ENCODE data around the gene CRTAC1.

DNA sequence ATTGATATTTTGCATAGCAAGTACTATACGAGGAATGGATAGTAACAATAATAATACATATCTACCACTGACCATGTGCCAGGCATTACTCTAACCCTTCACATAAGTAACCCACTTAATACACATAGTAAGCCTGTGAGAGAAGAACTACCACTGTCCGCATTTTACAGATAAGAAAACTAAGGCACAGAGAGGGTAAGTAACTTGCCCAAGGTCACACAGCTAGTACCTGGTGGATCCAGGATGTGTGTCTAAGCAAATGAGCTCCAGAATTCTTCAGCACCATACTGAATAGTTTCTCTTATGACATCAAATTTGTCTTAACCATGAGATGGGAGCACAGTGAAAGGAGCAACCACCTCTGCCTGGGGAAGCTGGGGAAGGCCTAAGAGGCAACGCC lies 10.2 kb downstream of the CRTAC1 start:
- no peak for TF ChIP-seq GATAD2B (conservative IDR thresholded peaks at IDR 0.05; ENCODE audit: low read depth)
- TF ChIP-seq, protein P1, sequence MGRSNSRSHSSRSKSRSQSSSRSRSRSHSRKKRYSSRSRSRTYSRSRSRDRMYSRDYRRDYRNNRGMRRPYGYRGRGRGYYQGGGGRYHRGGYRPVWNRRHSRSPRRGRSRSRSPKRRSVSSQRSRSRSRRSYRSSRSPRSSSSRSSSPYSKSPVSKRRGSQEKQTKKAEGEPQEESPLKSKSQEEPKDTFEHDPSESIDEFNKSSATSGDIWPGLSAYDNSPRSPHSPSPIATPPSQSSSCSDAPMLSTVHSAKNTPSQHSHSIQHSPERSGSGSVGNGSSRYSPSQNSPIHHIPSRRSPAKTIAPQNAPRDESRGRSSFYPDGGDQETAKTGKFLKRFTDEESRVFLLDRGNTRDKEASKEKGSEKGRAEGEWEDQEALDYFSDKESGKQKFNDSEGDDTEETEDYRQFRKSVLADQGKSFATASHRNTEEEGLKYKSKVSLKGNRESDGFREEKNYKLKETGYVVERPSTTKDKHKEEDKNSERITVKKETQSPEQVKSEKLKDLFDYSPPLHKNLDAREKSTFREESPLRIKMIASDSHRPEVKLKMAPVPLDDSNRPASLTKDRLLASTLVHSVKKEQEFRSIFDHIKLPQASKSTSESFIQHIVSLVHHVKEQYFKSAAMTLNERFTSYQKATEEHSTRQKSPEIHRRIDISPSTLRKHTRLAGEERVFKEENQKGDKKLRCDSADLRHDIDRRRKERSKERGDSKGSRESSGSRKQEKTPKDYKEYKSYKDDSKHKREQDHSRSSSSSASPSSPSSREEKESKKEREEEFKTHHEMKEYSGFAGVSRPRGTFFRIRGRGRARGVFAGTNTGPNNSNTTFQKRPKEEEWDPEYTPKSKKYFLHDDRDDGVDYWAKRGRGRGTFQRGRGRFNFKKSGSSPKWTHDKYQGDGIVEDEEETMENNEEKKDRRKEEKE (IDR thresholded peaks at IDR 0.05), result no peak
- TF ChIP-seq STAT1 (conservative IDR thresholded peaks at IDR 0.05), result no peak
- no peak for TF ChIP-seq BRCA1 (IDR thresholded peaks at IDR 0.05; ENCODE audit: low read depth, low read length)
- TF ChIP-seq, protein P2, sequence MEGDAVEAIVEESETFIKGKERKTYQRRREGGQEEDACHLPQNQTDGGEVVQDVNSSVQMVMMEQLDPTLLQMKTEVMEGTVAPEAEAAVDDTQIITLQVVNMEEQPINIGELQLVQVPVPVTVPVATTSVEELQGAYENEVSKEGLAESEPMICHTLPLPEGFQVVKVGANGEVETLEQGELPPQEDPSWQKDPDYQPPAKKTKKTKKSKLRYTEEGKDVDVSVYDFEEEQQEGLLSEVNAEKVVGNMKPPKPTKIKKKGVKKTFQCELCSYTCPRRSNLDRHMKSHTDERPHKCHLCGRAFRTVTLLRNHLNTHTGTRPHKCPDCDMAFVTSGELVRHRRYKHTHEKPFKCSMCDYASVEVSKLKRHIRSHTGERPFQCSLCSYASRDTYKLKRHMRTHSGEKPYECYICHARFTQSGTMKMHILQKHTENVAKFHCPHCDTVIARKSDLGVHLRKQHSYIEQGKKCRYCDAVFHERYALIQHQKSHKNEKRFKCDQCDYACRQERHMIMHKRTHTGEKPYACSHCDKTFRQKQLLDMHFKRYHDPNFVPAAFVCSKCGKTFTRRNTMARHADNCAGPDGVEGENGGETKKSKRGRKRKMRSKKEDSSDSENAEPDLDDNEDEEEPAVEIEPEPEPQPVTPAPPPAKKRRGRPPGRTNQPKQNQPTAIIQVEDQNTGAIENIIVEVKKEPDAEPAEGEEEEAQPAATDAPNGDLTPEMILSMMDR (IDR thresholded peaks at IDR 0.05 in 2 of 3, conservative IDR thresholded peaks at IDR 0.05 in 1 of 3; ENCODE audit: control insufficient read depth in 2 of 3, extremely low read depth in 1 of 3, insufficient read depth in 1 of 3, low read depth in 3 of 3, low read length in 3 of 3), result no peak

Measured in GM12878 (cell line).